Upper lobe of left lung (tissue), 6 donors: ENCODE data around the gene HNRNPA3. TPM values are rescaled to one million over a fixed set of nuclear protein-coding genes. Genes with fewer than 3 reads are reported as not detected.

Experiments used
- ATAC-seq, 2 donors: fragments of 200-7000 bp; cut with Tn5 transposase; one replicate each; pipeline ENCODE4 v1.9.1; 2022; ENCODE audit warnings: mild to moderate bottlenecking in 2 of 2, moderate library complexity in 2 of 2; ENCODE audit not compliant: low FRiP score in 2 of 2
- DNase-seq, 2 donors: peaks; one replicate each; pipeline ENCODE4 v3.0.0-alpha.2; 2019 to 2020
- H3K27ac ChIP-seq, 4 donors: fragments of 200-600 bp; sonication (generic); one replicate each; pipeline ENCODE4 v1.5.1; 2016 to 2019
- H3K27me3 ChIP-seq, 4 donors: fragments of 200-600 bp; sonication (generic); one replicate each; pipeline ENCODE4 v1.5.1; 2017 to 2019
- H3K36me3 ChIP-seq, 4 donors: fragments of 200-600 bp; sonication (generic); one replicate each; pipeline ENCODE4 v1.5.1; 2016 to 2019
- H3K4me1 ChIP-seq, 4 donors: fragments of 200-600 bp; sonication (generic); one replicate each; pipeline ENCODE4 v1.5.1; 2018 to 2019
- H3K4me3 ChIP-seq, 4 donors: fragments of 200-600 bp; sonication (generic); one replicate each; pipeline ENCODE4 v1.5.1; 2017 to 2019; ENCODE audit warnings: mild to moderate bottlenecking in 2 of 4, moderate library complexity in 1 of 4
- H3K9me3 ChIP-seq, 4 donors: fragments of 200-600 bp; sonication (generic); one replicate each; pipeline ENCODE4 v1.5.1; 2018 to 2019
- EP300 ChIP-seq, 4 donors: sonication (generic); formaldehyde crosslinking; IDR thresholded peaks; one replicate each; pipeline ENCODE4 v1.5.1; 2017; ENCODE audit warnings: antibody characterized with exemption in 4 of 4, control low read depth in 2 of 4
- POLR2A ChIP-seq, 4 donors: fragments of 450-650 bp; IDR thresholded peaks; one replicate each; pipeline ENCODE4 v1.5.1; 2016 to 2017; ENCODE audit warnings: antibody characterized with exemption in 4 of 4, mild to moderate bottlenecking in 2 of 4
- POLR2AphosphoS5 ChIP-seq, 2 donors: sonication (generic); formaldehyde crosslinking; IDR thresholded peaks; one replicate each; pipeline ENCODE4 v1.5.1; 2017; ENCODE audit warnings: antibody characterized with exemption in 2 of 2
- WGBS, 2 donors: methylation state at CpG; one replicate each; pipeline ENCODE4 v1.1.5; 2017 to 2018; 5-methylcytosine and 5-hydroxymethylcytosine counted together
- total RNA-seq, 6 donors: library from RNA; depleted of rRNA in 4 of 6; stranded (reverse); fragments of >200 nt in 4 of 6; gene quantifications; one replicate each; pipeline versions ENCODE4 v1.1.0 to v1.2.1, GENCODE V29; 2016 to 2021
- TF ChIP-seq, protein P1 (sequence below), 6 experiments: fragments of 450-650 bp in 4 of 6; fragments of 200-600 bp in 2 of 6; sonication (generic) in 2 of 6; IDR thresholded peaks; one replicate each; pipeline ENCODE4 v1.5.1; 2016 to 2019; ENCODE audit warnings: antibody characterized with exemption in 6 of 6
- donor health status: DM: no; HTN: no; CAD: no; lungs with moderate emphysema.
- donor health status: DM: no; HTN: yes; CAD: no; lungs with severe emphysema.

HNRNPA3 gene
- total RNA-seq, 6 donors from 2014 or later, result 53.2 to 146 (median 89.0) TPM

- Histone ChIP-seq H3K36me3 (no peaks in the 10 kb centered on the region), H3K4me3 (peak overlapping the region in 2 of 4 donors; percentile 36 to 46), H3K27ac (peak overlapping the region; percentile 75 to 81 (median 78)), H3K4me1 (peaks cover 14 to 24% (median 20%) of the 10 kb centered on the region in 4 donors), H3K27me3 (no peaks in the 10 kb centered on the region), H3K9me3 (no peaks in the 10 kb centered on the region)
- WGBS, 2 donors, result 58 to 65% methylated on average over 8 of the region's 8 CpGs
- DNase-seq, result no peak
- peak in 1 of 2 donors; percentile 23 for TF ChIP-seq POLR2AphosphoS5 (IDR thresholded peaks at IDR 0.05)
- TF ChIP-seq, protein P1, sequence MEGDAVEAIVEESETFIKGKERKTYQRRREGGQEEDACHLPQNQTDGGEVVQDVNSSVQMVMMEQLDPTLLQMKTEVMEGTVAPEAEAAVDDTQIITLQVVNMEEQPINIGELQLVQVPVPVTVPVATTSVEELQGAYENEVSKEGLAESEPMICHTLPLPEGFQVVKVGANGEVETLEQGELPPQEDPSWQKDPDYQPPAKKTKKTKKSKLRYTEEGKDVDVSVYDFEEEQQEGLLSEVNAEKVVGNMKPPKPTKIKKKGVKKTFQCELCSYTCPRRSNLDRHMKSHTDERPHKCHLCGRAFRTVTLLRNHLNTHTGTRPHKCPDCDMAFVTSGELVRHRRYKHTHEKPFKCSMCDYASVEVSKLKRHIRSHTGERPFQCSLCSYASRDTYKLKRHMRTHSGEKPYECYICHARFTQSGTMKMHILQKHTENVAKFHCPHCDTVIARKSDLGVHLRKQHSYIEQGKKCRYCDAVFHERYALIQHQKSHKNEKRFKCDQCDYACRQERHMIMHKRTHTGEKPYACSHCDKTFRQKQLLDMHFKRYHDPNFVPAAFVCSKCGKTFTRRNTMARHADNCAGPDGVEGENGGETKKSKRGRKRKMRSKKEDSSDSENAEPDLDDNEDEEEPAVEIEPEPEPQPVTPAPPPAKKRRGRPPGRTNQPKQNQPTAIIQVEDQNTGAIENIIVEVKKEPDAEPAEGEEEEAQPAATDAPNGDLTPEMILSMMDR (IDR thresholded peaks at IDR 0.05), result no peak
- peak in 1 of 4 donors; percentile 8 for TF ChIP-seq POLR2A (IDR thresholded peaks at IDR 0.05)
- ATAC-seq, result peak in 1 of 2 donors; percentile 43
Observed at GRCh38 chr2:177165721-177166711, 46.6 kb upstream of the HNRNPA3 start.

DNA sequence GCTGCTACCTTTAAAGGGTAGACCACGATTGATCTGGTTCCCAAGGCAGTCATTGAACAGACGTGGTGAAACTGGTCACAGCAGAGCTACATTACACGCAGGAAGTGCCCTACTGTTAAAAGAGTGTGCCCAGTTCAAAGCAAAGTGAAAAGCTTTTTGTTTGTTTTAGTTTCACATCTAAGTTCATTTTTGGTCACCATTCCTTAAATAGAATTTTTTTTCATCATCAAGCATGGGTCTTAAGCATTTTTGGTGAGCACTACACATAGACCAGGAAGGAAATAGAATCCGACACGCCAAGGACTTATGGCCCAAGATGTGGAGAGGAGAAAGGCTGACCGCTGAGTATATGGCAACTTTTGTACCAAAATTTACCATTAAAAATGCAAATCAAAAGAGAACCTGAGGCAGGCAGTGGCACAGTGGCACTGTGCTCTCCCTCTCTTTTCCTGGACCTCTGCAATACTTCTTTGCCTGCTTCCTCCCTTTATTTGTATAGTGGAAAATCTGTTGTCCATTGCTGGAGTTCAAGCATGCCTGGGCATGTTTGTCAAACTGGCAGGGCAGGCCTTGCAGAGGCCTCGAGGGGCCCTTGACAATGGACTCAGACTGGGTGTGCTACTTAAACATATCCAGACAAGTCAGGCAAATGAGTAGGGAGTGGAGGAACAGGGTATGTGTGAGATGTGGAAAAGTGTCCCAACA is 42.6 kb upstream of the HNRNPA3 start:
- Histone ChIP-seq H3K9me3 (no peaks in the 10 kb centered on the region), H3K27me3 (no peaks in the 10 kb centered on the region), H3K4me1 (peaks cover 16 to 28% (median 24%) of the 10 kb centered on the region in 4 donors), H3K27ac (peak overlapping the region; percentile 47 to 70 (median 59)), H3K36me3 (no peaks in the 10 kb centered on the region), H3K4me3 (no peak overlapping the region)
- WGBS, 2 donors, result 51 to 62% methylated on average over 7 of the region's 7 CpGs
- TF ChIP-seq POLR2AphosphoS5 (IDR thresholded peaks at IDR 0.05), result peak in 1 of 2 donors; percentile 38
- TF ChIP-seq, protein P1 (IDR thresholded peaks at IDR 0.05), result no peak
- peak in 1 of 4 donors; percentile 14 for TF ChIP-seq POLR2A (IDR thresholded peaks at IDR 0.05)
- peak in 1 of 4 donors; percentile 16 for TF ChIP-seq EP300 (IDR thresholded peaks at IDR 0.05)
- ATAC-seq (peak; percentile 47 to 88), DNase-seq (peak in 1 of 2 donors; percentile 89)

DNA sequence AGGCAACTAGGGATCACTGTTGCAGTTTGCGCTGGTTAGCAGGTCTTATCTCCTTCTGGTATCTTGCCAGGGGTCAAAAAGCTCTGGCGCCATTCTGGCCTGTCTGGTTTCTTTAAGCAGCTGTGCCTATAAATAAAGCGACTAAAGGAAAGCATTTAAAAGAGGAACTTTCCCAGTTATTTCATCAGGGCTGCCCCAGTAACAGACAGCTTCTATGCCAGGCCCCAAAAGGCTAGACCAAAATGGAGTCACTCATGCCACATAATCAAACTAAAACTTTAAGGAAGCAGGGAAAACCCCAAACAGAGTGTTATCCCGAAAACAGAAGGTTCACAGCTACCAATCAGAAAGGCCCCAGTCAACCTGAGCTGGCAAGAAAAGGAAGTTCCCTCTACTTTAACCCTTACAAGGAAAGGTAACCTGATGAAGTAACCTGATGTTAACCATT is 41.2 kb upstream of the HNRNPA3 start:
- no peaks in the 10 kb centered on the region for H3K36me3 ChIP-seq
- no peaks in the 10 kb centered on the region for H3K9me3 ChIP-seq
- TF ChIP-seq POLR2A (IDR thresholded peaks at IDR 0.05) (no peak), POLR2AphosphoS5 (IDR thresholded peaks at IDR 0.05) (no peak), EP300 (IDR thresholded peaks at IDR 0.05) (no peak)
- TF ChIP-seq, protein P1 (IDR thresholded peaks at IDR 0.05), result no peak
- no peaks in the 10 kb centered on the region for H3K27me3 ChIP-seq
- 30 to 56% methylated on average over 4 of the region's 4 CpGs for WGBS, 2 donors
- H3K4me3 ChIP-seq, result no peak overlapping the region
- peak in 1 of 2 donors; percentile 46 for DNase-seq
- H3K4me1 ChIP-seq, result peaks cover 7 to 19% (median 15%) of the 10 kb centered on the region in 4 donors
- ATAC-seq, result peak in 1 of 2 donors; percentile 55
- peak overlapping the region; percentile 21 to 68 (median 52) for H3K27ac ChIP-seq

DNA sequence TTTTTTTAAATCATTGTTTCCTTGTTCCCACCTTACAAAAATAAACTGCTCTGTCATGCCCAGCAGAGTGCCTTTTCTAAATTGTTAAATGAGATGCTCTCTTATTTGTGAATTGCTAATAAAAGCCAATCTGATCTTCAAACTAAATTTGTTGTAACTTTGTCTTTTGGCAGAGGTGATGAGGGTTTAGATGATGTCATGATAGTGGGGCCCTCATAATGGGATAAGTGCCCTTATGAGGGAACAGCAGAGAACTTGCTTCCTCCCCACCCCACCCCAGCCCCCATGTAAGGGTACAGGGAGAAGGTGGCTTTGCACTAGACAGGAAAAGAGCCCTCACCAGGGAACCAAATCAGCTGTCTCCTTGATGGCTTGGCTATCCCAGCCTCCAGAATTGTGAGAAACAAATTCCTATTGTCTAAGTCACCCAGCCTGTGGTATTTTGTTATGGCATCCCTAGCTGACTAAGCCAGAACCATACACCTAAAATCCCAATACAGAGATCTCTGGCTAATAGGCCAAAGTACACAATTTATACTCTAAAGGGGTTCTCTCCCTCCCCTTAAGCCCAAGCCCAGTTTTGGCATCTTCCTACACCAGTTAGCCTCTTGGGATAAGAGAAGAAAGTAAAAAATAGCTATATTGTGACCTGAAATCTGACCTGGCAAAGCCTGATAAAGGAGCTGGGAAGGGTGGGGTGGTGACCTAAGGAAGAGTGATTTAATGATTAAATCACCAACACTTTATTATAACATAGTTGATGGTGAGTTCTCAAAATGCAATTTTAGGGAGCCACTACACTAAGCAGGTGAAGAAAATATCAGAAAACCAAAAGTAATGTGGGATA is 40.3 kb upstream of the HNRNPA3 start:
- peak overlapping the region in 2 of 4 donors; percentile 53 to 68 for H3K27ac ChIP-seq

More for the DNA sequence above, 40.3 kb upstream of the HNRNPA3 start:
- ATAC-seq, result no peak
- no peaks in the 10 kb centered on the region for H3K27me3 ChIP-seq
- no peak overlapping the region for H3K4me3 ChIP-seq
- no peaks in the 10 kb centered on the region for H3K36me3 ChIP-seq
- no peak for TF ChIP-seq EP300 (IDR thresholded peaks at IDR 0.05)
- no peak for TF ChIP-seq POLR2AphosphoS5 (IDR thresholded peaks at IDR 0.05)
- TF ChIP-seq, protein P1 (IDR thresholded peaks at IDR 0.05), result no peak
- TF ChIP-seq POLR2A (IDR thresholded peaks at IDR 0.05), result no peak
- peaks cover 6 to 17% (median 14%) of the 10 kb centered on the region in 4 donors for H3K4me1 ChIP-seq
- no peak for DNase-seq
- no peaks in the 10 kb centered on the region for H3K9me3 ChIP-seq
